Stimulated activated CD4-positive, alpha-beta T cell treated with anti-CD3 and anti-CD28 coated beads, Interleukin-1b, Interleukin-23, amount 100 ng/mL, for 1 hour (primary cell): Measurements from ENCODE around the gene OPN3.
A peak's percentile ranks its signal among the peaks of the same experiment; 100 is the strongest.

Source experiments
- DNase-seq, 2 donors: peaks; one replicate each; pipeline ENCODE4 v3.0.0-alpha.2; 2020; ENCODE audit warnings: low read depth in 2 of 2

OPN3 gene

GRCh38 chr1:241645199-241645598, 5.0 kb upstream of the OPN3 start:
- no peak for DNase-seq

GRCh38 chr1:241644259-241644658, 4.1 kb upstream of the OPN3 start:
- no peak for DNase-seq

GRCh38 chr1:241642593-241642944, 2.4 kb upstream of the OPN3 start:
- DNase-seq = no peak

GRCh38 chr1:241641773-241642592, 1.8 kb upstream of the OPN3 start:
- DNase-seq = no peak

GRCh38 chr1:241640867-241641622, 876 bp upstream of the OPN3 start:
- no peak for DNase-seq

GRCh38 chr1:241639623-241640148, 483 bp downstream of the OPN3 start:
- DNase-seq = peak in 1 of 2 donors; percentile 5

GRCh38 chr1:241638909-241639622, 1.1 kb downstream of the OPN3 start:
- no peak for DNase-seq

GRCh38 chr1:241638099-241638682, 2.0 kb downstream of the OPN3 start:
- DNase-seq = no peak

GRCh38 chr1:241637604-241638003, 2.6 kb downstream of the OPN3 start:
- DNase-seq = no peak

- DNase-seq = no peak
Measured at GRCh38 chr1:241637046-241637590, 3.1 kb downstream of the OPN3 start.

- DNase-seq = no peak
Measured at GRCh38 chr1:241636291-241636690, 3.9 kb downstream of the OPN3 start.

GRCh38 chr1:241635556-241636152, 4.5 kb downstream of the OPN3 start:
- DNase-seq = no peak

GRCh38 chr1:241632987-241633386, 7.2 kb downstream of the OPN3 start:
- no peak for DNase-seq

- DNase-seq = no peak
Measured at GRCh38 chr1:241631674-241632073, 8.5 kb downstream of the OPN3 start.

GRCh38 chr1:241630899-241631298, 9.3 kb downstream of the OPN3 start:
- no peak for DNase-seq

- DNase-seq = no peak
Measured at GRCh38 chr1:241630476-241630875, 9.7 kb downstream of the OPN3 start.

GRCh38 chr1:241630005-241630404, 10.2 kb downstream of the OPN3 start:
- no peak for DNase-seq

GRCh38 chr1:241627453-241628259, 12.5 kb downstream of the OPN3 start:
- no peak for DNase-seq

GRCh38 chr1:241624935-241625334, 15.2 kb downstream of the OPN3 start:
- DNase-seq = no peak

GRCh38 chr1:241622669-241623068, 17.5 kb downstream of the OPN3 start:
- no peak for DNase-seq
